CD8-positive, alpha-beta memory T cell (primary cell): ENCODE measurements around the gene ZSWIM5. TPM values are rescaled to one million over a fixed set of nuclear protein-coding genes. Genes with fewer than 3 reads are reported as not detected.

Experiments used
- CTCF ChIA-PET: fragments of 350-600 bp; sonication (Branson Sonifier 250); formaldehyde crosslinking; loops from one replicate; lab custom pipeline; 2021; ENCODE audit warnings: antibody characterized with exemption; lab: Charles Lee
- POLR2A ChIA-PET: fragments of 350-600 bp; sonication (Branson Sonifier 250); formaldehyde crosslinking; loops from one replicate; lab custom pipeline; 2021; ENCODE audit warnings: antibody characterized with exemption; lab: Charles Lee
- DNase-seq, 5 donors: peaks; one replicate each; pipeline versions ENCODE4 v3.0.0 to v3.0.0-alpha.2; 2020 to 2022; ENCODE audit warnings: mixed read lengths in 1 of 5
- H3K27ac ChIP-seq: one replicate; pipeline ENCODE4 v1.7.0; 2013; ENCODE audit warnings: low read depth, mild to moderate bottlenecking, low read length, moderate library complexity
- H3K27me3 ChIP-seq: 2 replicates; pipeline ENCODE4 v1.7.0; 2013; ENCODE audit warnings: low read length, mild to moderate bottlenecking; ENCODE audit not compliant: insufficient read depth, poor library complexity, severe bottlenecking
- H3K36me3 ChIP-seq: 2 replicates; pipeline ENCODE4 v1.7.0; 2013; ENCODE audit warnings: mild to moderate bottlenecking, low read length, moderate library complexity; ENCODE audit not compliant: insufficient read depth
- H3K4me1 ChIP-seq: 2 replicates; pipeline ENCODE4 v1.7.0; 2013; ENCODE audit warnings: mild to moderate bottlenecking, low read length, moderate library complexity; ENCODE audit not compliant: insufficient read depth
- H3K4me3 ChIP-seq: 2 replicates; pipeline ENCODE4 v1.7.0; 2013; ENCODE audit warnings: mild to moderate bottlenecking, low read length
- H3K9me3 ChIP-seq: 2 replicates; pipeline ENCODE4 v1.7.0; 2013; ENCODE audit warnings: mild to moderate bottlenecking, low read length
- H3K27ac Mint-ChIP-seq, 8 donors: one replicate each; pipeline ENCODE4 v1.8.0; 2020 to 2021; ENCODE audit warnings: mixed read lengths in 8 of 8, mild to moderate bottlenecking in 6 of 8, inconsistent platforms in 3 of 8, moderate library complexity in 3 of 8
- H3K27me3 Mint-ChIP-seq, 2 donors: one replicate each; pipeline ENCODE4 v1.8.0; 2020 to 2021; ENCODE audit warnings: mixed read lengths in 2 of 2, mild to moderate bottlenecking in 1 of 2, moderate library complexity in 1 of 2
- H3K36me3 Mint-ChIP-seq, 3 donors: one replicate each; pipeline ENCODE4 v1.8.0; 2020 to 2021; ENCODE audit warnings: mixed read lengths in 3 of 3, inconsistent platforms in 1 of 3, mild to moderate bottlenecking in 1 of 3
- H3K4me1 Mint-ChIP-seq, 3 donors: one replicate each; pipeline ENCODE4 v1.8.0; 2020 to 2021; ENCODE audit warnings: mixed read lengths in 3 of 3, inconsistent platforms in 1 of 3, mild to moderate bottlenecking in 1 of 3
- H3K4me3 Mint-ChIP-seq, 7 donors: one replicate each; pipeline ENCODE4 v1.8.0; 2020 to 2021; ENCODE audit warnings: mixed read lengths in 7 of 7, mild to moderate bottlenecking in 6 of 7, moderate library complexity in 4 of 7, inconsistent platforms in 2 of 7
- H3K9me3 Mint-ChIP-seq, 5 donors: one replicate each; pipeline ENCODE4 v1.8.0; 2020 to 2022; ENCODE audit warnings: mixed read lengths in 5 of 5, mild to moderate bottlenecking in 3 of 5, moderate library complexity in 2 of 5, inconsistent platforms in 1 of 5
- polyA plus RNA-seq: library from polyadenylated mRNA; unstranded; fragments of 300-500 nt; fragmentation: Illumina TruSeq; gene quantifications from one replicate; pipeline ENCODE4 v1.2.3, GENCODE V29; 2021
- total RNA-seq, 2 experiments: library from RNA; stranded (reverse); gene quantifications; one replicate each; pipeline ENCODE4 v1.2.3, GENCODE V29; 2021

Gene ZSWIM5
- total and polyA plus RNA-seq, 3 experiments from 2014 or later, result 0.69 to 1.4 (median 1.3) TPM

DNA sequence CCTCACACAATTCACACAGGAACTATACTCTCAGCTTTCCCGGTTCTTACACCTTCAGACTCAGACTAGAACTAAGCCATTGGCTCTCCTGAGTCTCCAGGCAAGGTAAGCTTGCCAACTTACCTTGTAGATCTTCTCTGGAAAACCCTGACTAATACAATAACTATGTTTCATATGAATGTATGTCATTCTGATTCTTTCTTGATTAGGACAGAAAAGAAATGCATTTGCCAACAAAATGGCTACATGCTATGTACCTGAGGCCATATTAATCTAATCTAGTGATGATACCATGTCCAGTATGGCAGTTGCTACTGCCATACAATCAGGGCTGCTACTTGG is 9.8 kb upstream of the ZSWIM5 start:
- H3K4me3 Mint-ChIP-seq, result no peak overlapping the region
- ChIA-PET POLR2A (no interaction called here), CTCF (interaction anchor here (0.6 kb wide), 1 partner anchor 491 kb away, joined by 3 read pairs; no protein-coding TSS in a partner anchor)
- H3K36me3 Mint-ChIP-seq, result no peaks in the 10 kb centered on the region
- H3K27me3 Mint-ChIP-seq, result peaks cover 0 to 8% of the 10 kb centered on the region in 2 donors
- Histone ChIP-seq H3K36me3 (no peaks in the 10 kb centered on the region), H3K4me3 (no peak overlapping the region), H3K27me3 (no peaks in the 10 kb centered on the region), H3K4me1 (no peaks in the 10 kb centered on the region), H3K9me3 (no peaks in the 10 kb centered on the region), H3K27ac (no peak overlapping the region)
- no peaks in the 10 kb centered on the region for H3K4me1 Mint-ChIP-seq
- H3K27ac Mint-ChIP-seq, result no peak overlapping the region
- DNase-seq, result no peak
- no peaks in the 10 kb centered on the region for H3K9me3 Mint-ChIP-seq

DNA sequence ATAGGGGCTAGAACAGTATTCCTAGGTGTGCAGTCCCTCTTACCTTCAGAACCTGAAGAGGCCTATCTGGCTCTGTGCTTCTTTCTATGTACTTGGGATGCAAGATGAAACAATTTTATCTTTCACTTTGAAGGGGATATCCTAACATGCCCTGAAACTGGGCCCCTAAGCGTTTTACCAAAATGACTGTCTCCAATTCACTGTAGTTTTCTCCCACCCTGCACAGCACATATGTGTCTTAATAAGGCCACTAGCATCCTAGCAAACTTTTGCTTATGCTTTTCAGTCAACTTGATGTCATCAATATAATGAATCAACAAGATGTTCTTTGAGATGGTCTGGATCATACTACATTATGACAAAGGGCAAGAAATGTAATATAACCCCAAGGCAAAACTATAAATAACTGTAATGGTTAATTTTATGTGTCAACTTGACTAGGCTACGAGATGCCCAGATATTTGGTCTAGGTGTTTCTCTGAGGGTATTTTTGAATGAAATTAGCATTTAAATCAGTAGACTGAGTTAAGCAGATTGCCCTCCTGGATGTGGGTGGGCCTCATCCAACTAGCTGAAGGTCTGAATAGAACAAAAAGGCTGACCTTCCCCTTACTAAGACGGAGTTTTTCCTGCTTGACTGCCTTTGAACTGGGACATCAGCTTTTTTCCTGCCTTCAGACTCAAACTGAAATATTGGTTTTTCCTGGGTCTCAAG is 9.2 kb upstream of the ZSWIM5 start:
- Histone ChIP-seq H3K9me3 (no peaks in the 10 kb centered on the region), H3K4me1 (no peaks in the 10 kb centered on the region), H3K27ac (no peak overlapping the region), H3K36me3 (no peaks in the 10 kb centered on the region), H3K4me3 (no peak overlapping the region), H3K27me3 (no peaks in the 10 kb centered on the region)
- ChIA-PET POLR2A (no interaction called here), CTCF (no interaction called here)
- Mint-ChIP-seq H3K9me3 (no peaks in the 10 kb centered on the region), H3K4me3 (no peak overlapping the region), H3K4me1 (no peaks in the 10 kb centered on the region), H3K27me3 (peaks cover 0 to 8% of the 10 kb centered on the region in 2 donors), H3K36me3 (no peaks in the 10 kb centered on the region), H3K27ac (no peak overlapping the region)
- DNase-seq, result no peak

DNA sequence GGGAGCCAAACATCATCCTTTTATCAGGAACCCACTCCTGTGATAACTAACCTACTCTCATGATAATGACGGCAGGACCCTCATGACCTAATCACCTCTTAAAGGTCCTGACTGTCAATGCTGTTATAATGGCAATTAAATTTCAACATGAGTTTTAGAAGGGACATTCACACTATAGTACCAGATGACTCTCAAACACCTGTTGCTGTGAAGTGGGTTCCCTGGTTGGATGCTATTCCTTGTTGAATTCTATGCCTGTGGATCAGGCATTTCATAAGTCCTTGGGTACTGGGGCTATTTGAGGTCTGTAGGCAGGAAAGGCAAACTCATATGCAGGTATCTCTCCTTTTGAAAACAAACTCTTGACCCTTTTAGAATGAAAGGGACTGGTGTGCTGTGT is 7.5 kb upstream of the ZSWIM5 start:
- Mint-ChIP-seq H3K27me3 (peaks cover 0 to 8% of the 10 kb centered on the region in 2 donors), H3K27ac (no peak overlapping the region), H3K36me3 (no peaks in the 10 kb centered on the region), H3K4me3 (no peak overlapping the region), H3K4me1 (no peaks in the 10 kb centered on the region), H3K9me3 (no peaks in the 10 kb centered on the region)
- Histone ChIP-seq H3K9me3 (no peaks in the 10 kb centered on the region), H3K36me3 (no peaks in the 10 kb centered on the region), H3K4me1 (no peaks in the 10 kb centered on the region), H3K27me3 (no peaks in the 10 kb centered on the region), H3K27ac (no peak overlapping the region), H3K4me3 (no peak overlapping the region)
- ChIA-PET POLR2A (no interaction called here), CTCF (no interaction called here)
- DNase-seq, result no peak

DNA sequence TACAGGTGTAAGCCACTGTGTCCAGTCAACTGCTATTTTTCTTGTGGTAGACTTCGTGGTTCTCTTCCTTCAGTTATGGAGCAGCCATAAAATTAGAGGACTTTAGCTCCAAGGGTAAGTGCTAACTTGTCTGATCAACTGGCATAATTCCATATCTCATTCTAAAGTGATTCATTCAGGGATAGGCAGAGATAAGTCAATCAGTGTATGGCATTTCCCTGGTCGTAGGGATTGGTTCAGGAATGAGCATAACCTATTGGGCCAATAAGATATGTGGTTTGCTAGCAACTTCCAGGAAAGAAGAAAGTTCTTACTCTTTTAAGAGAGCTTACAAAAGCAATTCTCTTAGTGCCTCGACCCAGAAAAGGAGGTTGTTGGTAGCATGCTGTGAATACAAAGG is 4.7 kb upstream of the ZSWIM5 start:
- Mint-ChIP-seq H3K4me1 (peaks cover 9 to 14% (median 14%) of the 10 kb centered on the region in 3 donors), H3K9me3 (peaks cover 0 to 2% (median 0%) of the 10 kb centered on the region in 5 donors), H3K27me3 (peaks cover 0 to 6% of the 10 kb centered on the region in 2 donors), H3K27ac (no peak overlapping the region), H3K4me3 (no peak overlapping the region), H3K36me3 (peaks cover 0 to 4% (median 0%) of the 10 kb centered on the region in 3 donors)
- H3K27me3 ChIP-seq, result no peaks in the 10 kb centered on the region
- CTCF ChIA-PET, result interaction anchor here (1.1 kb wide), 1 partner anchor 193 kb away, joined by 3 read pairs; no protein-coding TSS in a partner anchor
- POLR2A ChIA-PET, result no interaction called here
- H3K36me3 ChIP-seq, result no peaks in the 10 kb centered on the region
- no peak for DNase-seq
- H3K4me3 ChIP-seq, result no peak overlapping the region
- H3K27ac ChIP-seq, result no peak overlapping the region
- H3K4me1 ChIP-seq, result peaks cover 12% of the 10 kb centered on the region
- no peaks in the 10 kb centered on the region for H3K9me3 ChIP-seq

DNA sequence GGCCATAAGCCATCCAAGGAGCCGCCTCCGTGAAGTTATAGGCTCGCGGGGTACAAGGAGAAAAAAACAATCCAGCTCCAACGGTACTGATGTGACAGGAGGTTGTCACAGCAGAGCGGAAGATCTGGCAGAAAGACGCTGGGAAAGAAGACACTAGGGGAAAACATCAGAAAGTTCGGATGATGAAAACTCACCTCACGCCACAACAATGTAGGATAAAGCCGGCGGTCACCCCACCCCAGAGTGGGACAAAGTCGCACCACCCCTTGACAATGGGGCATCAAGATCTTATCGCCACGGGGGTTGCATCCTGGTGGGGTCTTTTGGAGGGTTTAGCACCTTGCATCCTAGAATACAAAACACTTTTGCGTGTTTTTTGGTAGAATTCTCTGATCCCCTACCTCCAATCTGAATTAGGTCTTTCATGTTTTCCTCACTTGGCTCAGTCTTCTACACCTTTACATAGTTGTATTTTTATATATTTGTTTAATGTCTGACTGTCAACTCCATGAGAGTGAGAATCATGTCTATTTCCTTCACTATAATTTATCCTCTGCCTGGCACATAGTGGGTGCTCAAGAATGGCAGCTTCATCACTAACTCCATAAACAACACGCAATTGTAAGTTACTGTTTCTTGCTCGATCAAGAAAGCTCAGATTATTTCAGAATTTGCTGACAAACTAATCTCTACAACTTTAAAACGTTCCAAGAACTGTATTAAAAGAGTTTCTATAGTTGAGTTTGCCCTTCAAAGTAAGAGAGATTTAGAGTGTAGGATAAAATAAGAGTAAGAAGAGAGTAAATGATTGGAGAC is 611 bp upstream of the ZSWIM5 start:
- POLR2A ChIA-PET, result interaction anchor here (1.3 kb wide), 2 partner anchors 195 to 398 kb away, joined by 3 read pairs; partner anchors contain the start of gene UROD

DNA sequence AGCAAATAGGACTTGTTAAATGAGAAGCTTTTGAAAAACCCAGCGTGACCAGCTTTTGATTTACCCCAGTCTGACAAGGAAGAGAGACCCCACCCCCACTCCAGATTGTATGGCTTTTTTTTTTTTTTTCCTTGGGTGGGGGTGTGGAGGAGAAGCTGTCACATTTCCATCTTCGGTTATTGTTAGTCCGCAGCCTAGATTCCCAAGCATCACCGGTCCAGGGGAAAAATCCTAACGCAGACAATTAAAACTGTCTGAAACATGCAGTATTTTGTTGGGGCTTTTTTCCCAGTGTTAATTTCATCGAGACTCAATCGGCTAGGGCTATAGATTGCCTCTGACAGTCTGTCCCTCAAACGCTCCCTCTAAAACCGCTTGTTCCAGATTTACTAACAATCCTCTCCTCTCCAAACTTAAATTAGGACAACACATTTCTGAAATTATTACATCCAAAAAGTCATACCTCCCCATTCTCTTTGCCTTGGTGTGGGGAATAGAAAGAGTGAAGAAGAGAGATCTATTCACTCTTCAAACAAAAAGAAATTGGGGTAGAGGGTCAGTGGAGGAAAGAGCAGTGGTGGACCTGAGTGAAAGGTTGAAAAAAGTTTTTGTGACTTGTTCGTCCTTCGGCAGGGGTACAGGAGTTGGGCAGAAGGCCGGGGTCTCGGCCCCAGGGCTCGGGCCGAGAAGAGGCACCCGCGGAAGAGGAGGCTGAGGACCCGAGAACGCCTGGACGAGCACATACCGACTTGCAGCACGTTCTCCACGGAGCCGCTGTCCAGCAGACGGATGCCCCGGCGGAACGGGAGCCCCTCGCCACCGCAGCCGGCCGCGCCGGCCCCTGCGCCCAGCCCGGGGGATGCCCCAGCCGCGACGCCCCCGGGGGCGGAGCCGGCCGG is 1.1 kb downstream of the ZSWIM5 start:
- H3K27me3 ChIP-seq, result no peaks in the 10 kb centered on the region
- CTCF ChIA-PET, result interaction anchor here (1.3 kb wide), 1 partner anchor 191 kb away, joined by 3 read pairs; no protein-coding TSS in a partner anchor
- H3K4me3 Mint-ChIP-seq, result peak overlapping the region; percentile 91 to 98 (median 94)
- H3K36me3 ChIP-seq, result no peaks in the 10 kb centered on the region
- peak overlapping the region; percentile 29 for H3K4me3 ChIP-seq
- peaks cover 0 to 8% (median 0%) of the 10 kb centered on the region in 3 donors for H3K36me3 Mint-ChIP-seq
- H3K27ac ChIP-seq, result no peak overlapping the region
- H3K27me3 Mint-ChIP-seq, result peaks cover 4 to 7% of the 10 kb centered on the region in 2 donors
- H3K9me3 Mint-ChIP-seq, result peaks cover 0 to 2% (median 0%) of the 10 kb centered on the region in 5 donors
- peaks cover 24% of the 10 kb centered on the region for H3K4me1 ChIP-seq
- peak overlapping the region; percentile 63 to 96 (median 89) for H3K27ac Mint-ChIP-seq
- H3K4me1 Mint-ChIP-seq, result peaks cover 33 to 51% (median 39%) of the 10 kb centered on the region in 3 donors
- POLR2A ChIA-PET, result interaction anchor here (0.7 to 1.3 kb wide), 3 partner anchors 135 to 193 kb away, joined by 3 to 11 read pairs (median 3); partner anchors contain the start of gene UROD
- no peaks in the 10 kb centered on the region for H3K9me3 ChIP-seq
- DNase-seq, result peak in 4 of 5 donors; percentile 4 to 50 (median 16)

More for the DNA sequence above, 611 bp upstream of the ZSWIM5 start:
- peaks cover 29 to 47% (median 39%) of the 10 kb centered on the region in 3 donors for H3K4me1 Mint-ChIP-seq
- peak overlapping the region; percentile 32 to 94 (median 87) for H3K27ac Mint-ChIP-seq
- H3K36me3 Mint-ChIP-seq, result peaks cover 0 to 8% (median 0%) of the 10 kb centered on the region in 3 donors
- peaks cover 4 to 7% of the 10 kb centered on the region in 2 donors for H3K27me3 Mint-ChIP-seq
- H3K36me3 ChIP-seq, result no peaks in the 10 kb centered on the region
- no peak for DNase-seq
- H3K9me3 ChIP-seq, result no peaks in the 10 kb centered on the region
- H3K27ac ChIP-seq, result no peak overlapping the region
- H3K27me3 ChIP-seq, result no peaks in the 10 kb centered on the region
- H3K4me3 Mint-ChIP-seq, result peak overlapping the region; percentile 95 to 98 (median 96)
- peaks cover 0 to 2% (median 0%) of the 10 kb centered on the region in 5 donors for H3K9me3 Mint-ChIP-seq
- CTCF ChIA-PET, result no interaction called here
- peaks cover 24% of the 10 kb centered on the region for H3K4me1 ChIP-seq
- H3K4me3 ChIP-seq, result peak overlapping the region; percentile 69

DNA sequence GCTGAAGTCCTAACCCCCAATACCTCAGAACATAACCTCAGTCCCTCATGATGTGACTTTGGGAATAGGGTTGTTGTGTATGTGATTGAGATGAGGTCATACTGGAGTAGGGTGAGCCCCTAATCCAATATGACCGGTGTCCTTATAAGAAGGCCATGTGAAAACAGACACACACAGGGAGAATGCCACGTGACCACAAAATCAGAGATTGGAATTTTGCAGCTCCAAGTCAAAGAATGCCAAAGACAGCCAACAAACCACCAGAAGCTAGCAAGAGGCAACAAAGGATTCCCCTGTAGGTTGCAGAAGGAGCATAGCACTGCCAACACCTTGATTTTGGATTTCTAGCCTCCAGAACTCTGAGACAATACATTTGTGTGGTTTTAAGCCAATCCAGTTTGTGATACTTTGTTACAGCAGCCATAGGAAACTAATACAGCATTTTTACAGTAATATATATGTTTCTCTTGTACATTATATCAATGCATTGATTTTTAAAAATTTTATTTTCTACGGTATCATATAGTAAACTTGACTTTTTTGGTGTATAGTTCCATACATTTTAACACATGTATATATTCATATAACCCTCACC is 5.4 kb downstream of the ZSWIM5 start:
- ChIA-PET POLR2A (interaction anchor here (0.5 kb wide), 1 partner anchor 479 kb away, joined by 6 read pairs; no protein-coding TSS in a partner anchor), CTCF (no interaction called here)
- peaks cover 12% of the 10 kb centered on the region for H3K4me1 ChIP-seq

More for the DNA sequence above, 5.4 kb downstream of the ZSWIM5 start:
- Mint-ChIP-seq H3K27ac (peak overlapping the region in 1 of 8 donors; percentile 29), H3K9me3 (peaks cover 0 to 4% (median 2%) of the 10 kb centered on the region in 5 donors), H3K4me3 (peak overlapping the region in 1 of 7 donors; percentile 27), H3K27me3 (peaks cover 1 to 4% of the 10 kb centered on the region in 2 donors), H3K36me3 (peaks cover 0 to 4% (median 4%) of the 10 kb centered on the region in 3 donors), H3K4me1 (peaks cover 24 to 37% (median 26%) of the 10 kb centered on the region in 3 donors)
- H3K4me3 ChIP-seq, result no peak overlapping the region
- H3K27ac ChIP-seq, result no peak overlapping the region
- no peaks in the 10 kb centered on the region for H3K9me3 ChIP-seq
- no peak for DNase-seq
- no peaks in the 10 kb centered on the region for H3K36me3 ChIP-seq
- H3K27me3 ChIP-seq, result no peaks in the 10 kb centered on the region
